ENCODE data around the gene FRY.

- TF ChIP-seq, protein P1, sequence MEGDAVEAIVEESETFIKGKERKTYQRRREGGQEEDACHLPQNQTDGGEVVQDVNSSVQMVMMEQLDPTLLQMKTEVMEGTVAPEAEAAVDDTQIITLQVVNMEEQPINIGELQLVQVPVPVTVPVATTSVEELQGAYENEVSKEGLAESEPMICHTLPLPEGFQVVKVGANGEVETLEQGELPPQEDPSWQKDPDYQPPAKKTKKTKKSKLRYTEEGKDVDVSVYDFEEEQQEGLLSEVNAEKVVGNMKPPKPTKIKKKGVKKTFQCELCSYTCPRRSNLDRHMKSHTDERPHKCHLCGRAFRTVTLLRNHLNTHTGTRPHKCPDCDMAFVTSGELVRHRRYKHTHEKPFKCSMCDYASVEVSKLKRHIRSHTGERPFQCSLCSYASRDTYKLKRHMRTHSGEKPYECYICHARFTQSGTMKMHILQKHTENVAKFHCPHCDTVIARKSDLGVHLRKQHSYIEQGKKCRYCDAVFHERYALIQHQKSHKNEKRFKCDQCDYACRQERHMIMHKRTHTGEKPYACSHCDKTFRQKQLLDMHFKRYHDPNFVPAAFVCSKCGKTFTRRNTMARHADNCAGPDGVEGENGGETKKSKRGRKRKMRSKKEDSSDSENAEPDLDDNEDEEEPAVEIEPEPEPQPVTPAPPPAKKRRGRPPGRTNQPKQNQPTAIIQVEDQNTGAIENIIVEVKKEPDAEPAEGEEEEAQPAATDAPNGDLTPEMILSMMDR (IDR thresholded peaks at IDR 0.05): no peak
- TF ChIP-seq, protein P2, sequence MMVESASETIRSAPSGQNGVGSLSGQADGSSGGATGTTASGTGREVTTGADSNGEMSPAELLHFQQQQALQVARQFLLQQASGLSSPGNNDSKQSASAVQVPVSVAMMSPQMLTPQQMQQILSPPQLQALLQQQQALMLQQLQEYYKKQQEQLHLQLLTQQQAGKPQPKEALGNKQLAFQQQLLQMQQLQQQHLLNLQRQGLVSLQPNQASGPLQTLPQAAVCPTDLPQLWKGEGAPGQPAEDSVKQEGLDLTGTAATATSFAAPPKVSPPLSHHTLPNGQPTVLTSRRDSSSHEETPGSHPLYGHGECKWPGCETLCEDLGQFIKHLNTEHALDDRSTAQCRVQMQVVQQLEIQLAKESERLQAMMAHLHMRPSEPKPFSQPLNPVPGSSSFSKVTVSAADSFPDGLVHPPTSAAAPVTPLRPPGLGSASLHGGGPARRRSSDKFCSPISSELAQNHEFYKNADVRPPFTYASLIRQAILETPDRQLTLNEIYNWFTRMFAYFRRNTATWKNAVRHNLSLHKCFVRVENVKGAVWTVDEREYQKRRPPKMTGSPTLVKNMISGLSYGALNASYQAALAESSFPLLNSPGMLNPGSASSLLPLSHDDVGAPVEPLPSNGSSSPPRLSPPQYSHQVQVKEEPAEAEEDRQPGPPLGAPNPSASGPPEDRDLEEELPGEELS (CRISPR knock-in tag; IDR thresholded peaks at IDR 0.05): no peak
- TF ChIP-seq GRHL2 (CRISPR knock-in tag; IDR thresholded peaks at IDR 0.05; ENCODE audit: insufficient replicate concordance, severe bottlenecking): no peak
- no peak for TF ChIP-seq ATF1 (CRISPR knock-in tag; IDR thresholded peaks at IDR 0.05)
- no peak for TF ChIP-seq TCF7 (CRISPR knock-in tag; IDR thresholded peaks at IDR 0.05; ENCODE audit: low read depth)
- TF ChIP-seq, protein P3, sequence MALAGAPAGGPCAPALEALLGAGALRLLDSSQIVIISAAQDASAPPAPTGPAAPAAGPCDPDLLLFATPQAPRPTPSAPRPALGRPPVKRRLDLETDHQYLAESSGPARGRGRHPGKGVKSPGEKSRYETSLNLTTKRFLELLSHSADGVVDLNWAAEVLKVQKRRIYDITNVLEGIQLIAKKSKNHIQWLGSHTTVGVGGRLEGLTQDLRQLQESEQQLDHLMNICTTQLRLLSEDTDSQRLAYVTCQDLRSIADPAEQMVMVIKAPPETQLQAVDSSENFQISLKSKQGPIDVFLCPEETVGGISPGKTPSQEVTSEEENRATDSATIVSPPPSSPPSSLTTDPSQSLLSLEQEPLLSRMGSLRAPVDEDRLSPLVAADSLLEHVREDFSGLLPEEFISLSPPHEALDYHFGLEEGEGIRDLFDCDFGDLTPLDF (CRISPR knock-in tag; IDR thresholded peaks at IDR 0.05): no peak
- TF ChIP-seq SMAD3 (CRISPR knock-in tag; IDR thresholded peaks at IDR 0.05; ENCODE audit: borderline replicate concordance): no peak
These were observed 177.3 kb downstream of the FRY start for GRCh38 chr13:32208860-32209259.

All from WTC11 (cell line).